SK-N-SH (cell line): ENCODE results near the gene TRIM9. TPM values are rescaled to one million over a fixed set of nuclear protein-coding genes. Genes with fewer than 3 reads are reported as not detected.

ENCODE experiments used
- CTCF ChIA-PET: fragments of 300-600, 350-600 bp; formaldehyde crosslinking; extraction: SDS; loops from one replicate; lab custom pipeline; 2021; lab: Yijun Ruan, JAX
- POLR2A ChIA-PET: fragments of 350-600 bp; sonication (Branson Sonifier 250); formaldehyde crosslinking; extraction: SDS; loops from one replicate; lab custom pipeline; 2020; ENCODE audit warnings: antibody characterized with exemption, inconsistent platforms; lab: Yijun Ruan, JAX
- DNase-seq: peaks from one replicate; pipeline ENCODE4 v3.0.0; 2012
- H2AFZ ChIP-seq: fragments of 200-600 bp; sonication (generic); 2 replicates; pipeline ENCODE4 v1.8.1; 2016; ENCODE audit warnings: antibody characterized with exemption, mild to moderate bottlenecking, low read depth
- H3F3A ChIP-seq: fragments of 200-600 bp; sonication (generic); replicated peaks from 2 replicates; pipeline ENCODE3; 2016; ENCODE audit warnings: antibody characterized with exemption, mild to moderate bottlenecking; ENCODE audit not compliant: insufficient read depth
- H3K27ac ChIP-seq, 2 experiments: fragments of 200-500 bp in 1 of 2; fragments of 200-600 bp in 1 of 2; sonication (Bioruptor generic) in 1 of 2; sonication (generic), shearing (Covaris generic) in 1 of 2; 2 replicates each; pipeline versions ENCODE4 v1.5.1 to v1.6.1; 2014 to 2016; ENCODE audit warnings: low read depth in 2 of 2, inconsistent platforms in 1 of 2, low read length in 1 of 2, mild to moderate bottlenecking in 1 of 2, mixed read lengths in 1 of 2
- H3K27me3 ChIP-seq: fragments of 200-600 bp; sonication (generic), shearing (Covaris generic); 2 replicates; pipeline ENCODE4 v1.6.1; 2016; ENCODE audit warnings: mixed run types; ENCODE audit not compliant: insufficient read depth
- H3K36me3 ChIP-seq, 2 experiments: fragments of 200-500 bp in 1 of 2; fragments of 200-600 bp in 1 of 2; sonication (Bioruptor generic) in 1 of 2; sonication (generic) in 1 of 2; replicated peaks in 1 of 2; 2 replicates each; pipeline versions ENCODE3 to v1.5.1; 2014 to 2016; ENCODE audit warnings: low read length in 1 of 2, mild to moderate bottlenecking in 1 of 2; ENCODE audit not compliant: insufficient read depth in 2 of 2, control insufficient read depth in 1 of 2
- H3K4me1 ChIP-seq, 2 experiments: fragments of 200-500 bp in 1 of 2; fragments of 200-600 bp in 1 of 2; sonication (Bioruptor generic) in 1 of 2; sonication (generic), shearing (Covaris generic) in 1 of 2; 2 replicates each; pipeline versions ENCODE4 v1.5.1 to v1.6.1; 2014 to 2016; ENCODE audit warnings: low read depth in 1 of 2, low read length in 1 of 2, mixed run types in 1 of 2; ENCODE audit not compliant: insufficient read depth in 2 of 2, control insufficient read depth in 1 of 2
- H3K4me2 ChIP-seq: fragments of 200-600 bp; sonication (generic), shearing (Covaris generic); 2 replicates; pipeline ENCODE4 v1.6.1; 2017; ENCODE audit warnings: mixed run types
- H3K4me3 ChIP-seq, 2 experiments: fragments of 200-500 bp in 1 of 2; fragments of 200-600 bp in 1 of 2; sonication (Bioruptor generic) in 1 of 2; sonication (generic), shearing (Covaris generic) in 1 of 2; 2 replicates each; pipeline versions ENCODE4 v1.5.1 to v1.8.1; 2014 to 2016; ENCODE audit warnings: low read depth in 2 of 2, inconsistent platforms in 1 of 2, low read length in 1 of 2, mild to moderate bottlenecking in 1 of 2, mixed read lengths in 1 of 2, moderate library complexity in 1 of 2
- H3K79me2 ChIP-seq: fragments of 200-600 bp; sonication (generic); 2 replicates; pipeline ENCODE4 v1.8.1; 2017; ENCODE audit warnings: mild to moderate bottlenecking; ENCODE audit not compliant: insufficient read depth
- H3K9ac ChIP-seq: fragments of 200-600 bp; sonication (generic); 2 replicates; pipeline ENCODE4 v1.6.1; 2017; ENCODE audit warnings: mixed run types
- H3K9me2 ChIP-seq: fragments of 200-600 bp; sonication (generic); 2 replicates; pipeline ENCODE4 v1.6.1; 2017; ENCODE audit warnings: mixed run types
- H3K9me3 ChIP-seq: fragments of 200-600 bp; sonication (generic); 2 replicates; pipeline ENCODE4 v1.6.1; 2017; ENCODE audit warnings: mixed run types, mild to moderate bottlenecking, moderate library complexity
- H4K20me1 ChIP-seq: fragments of 200-600 bp; sonication (generic); 2 replicates; pipeline ENCODE4 v1.6.1; 2017; ENCODE audit warnings: mild to moderate bottlenecking, mixed run types; ENCODE audit not compliant: insufficient read depth
- FOSL2 ChIP-seq: IDR thresholded peaks from 2 replicates; pipeline ENCODE4 v1.4.0; 2012; ENCODE audit warnings: low read depth, mild to moderate bottlenecking, moderate library complexity, borderline replicate concordance
- FOXJ3 ChIP-seq: sonication (generic); formaldehyde crosslinking; IDR thresholded peaks from 2 replicates; pipeline ENCODE4 v1.5.1; 2020; ENCODE audit warnings: mild to moderate bottlenecking, missing genetic modification reagents
- FOXM1 ChIP-seq: IDR thresholded peaks from 2 replicates; pipeline ENCODE4 v1.4.0; 2012; ENCODE audit warnings: low read depth, mild to moderate bottlenecking
- GABPA ChIP-seq: IDR thresholded peaks from 2 replicates; pipeline ENCODE4 v1.4.0; 2012; ENCODE audit warnings: low read depth, mild to moderate bottlenecking
- MAX ChIP-seq: IDR thresholded peaks from 2 replicates; pipeline ENCODE4 v1.4.0; 2012; ENCODE audit warnings: low read depth
- NRF1 ChIP-seq: IDR thresholded peaks from 2 replicates; pipeline ENCODE4 v1.6.1; 2012; ENCODE audit warnings: low read depth, mild to moderate bottlenecking, low read length
- PBX3 ChIP-seq: IDR thresholded peaks from 2 replicates; pipeline ENCODE4; 2012
- SIN3A ChIP-seq: IDR thresholded peaks from 2 replicates; pipeline ENCODE4 v1.6.1; 2012; ENCODE audit warnings: low read depth, mild to moderate bottlenecking, low read length, moderate library complexity, borderline replicate concordance
- USF1 ChIP-seq: IDR thresholded peaks from 2 replicates; pipeline ENCODE4 v1.4.0; 2012; ENCODE audit warnings: low read depth, borderline replicate concordance
- WGBS: methylation state at CpG from one replicate; pipeline ENCODE4 v1.1.6; 2017; ENCODE audit warnings: low lambda C conversion rate; 5-methylcytosine and 5-hydroxymethylcytosine counted together
- polyA plus RNA-seq, 3 experiments: library from polyadenylated mRNA; depleted of rRNA; stranded (reverse); fragments of >200 nt; gene quantifications; 2 replicates each; pipeline ENCODE4 v1.2.3, GENCODE V29; 2012
- TF ChIP-seq, protein P1 (sequence below): fragments of 150-350 bp; IDR thresholded peaks from 2 replicates; pipeline ENCODE4 v1.6.1; 2017; ENCODE audit warnings: antibody characterized with exemption, low read length, low read depth, borderline replicate concordance

The TRIM9 gene
- polyA plus RNA-seq, 1 of the 3 experiments (the other 2 are of a cell fraction) = 3.9 TPM

DNA sequence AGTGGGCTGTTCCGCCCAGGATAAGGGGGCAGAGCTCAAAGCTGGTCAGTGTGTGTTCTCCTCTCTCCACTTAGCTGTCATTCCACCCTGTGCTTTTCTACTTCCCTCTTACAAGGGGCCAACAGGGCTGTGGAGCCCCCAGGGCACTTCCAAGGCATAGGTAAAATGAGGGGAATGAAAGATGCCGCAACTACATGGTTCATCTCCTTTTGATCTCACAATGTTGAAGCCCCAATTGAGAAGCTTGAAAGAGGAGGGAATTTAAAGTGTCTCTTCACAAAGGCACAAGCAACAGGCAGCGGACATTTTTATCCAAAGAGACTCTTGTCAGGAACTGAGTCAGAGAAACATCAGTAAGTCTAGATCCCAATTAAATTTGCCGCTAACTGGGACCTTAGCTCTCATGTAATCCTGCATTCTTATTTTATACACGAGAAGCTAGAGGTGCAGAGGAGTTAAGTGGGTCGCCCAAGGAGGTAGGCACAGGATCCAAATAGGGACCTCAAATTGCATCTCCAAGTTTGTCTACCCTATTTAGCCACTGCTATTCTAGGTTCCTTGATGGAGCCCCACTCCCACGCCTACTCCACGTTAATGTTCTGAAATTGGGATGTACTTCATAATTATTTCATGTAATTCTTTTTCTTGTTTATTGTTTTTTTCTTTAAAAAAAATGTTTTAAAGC, 20.1 kb downstream of the TRIM9 start:
- Histone ChIP-seq H3K9me2 (no peaks in the 10 kb centered on the region), H2AFZ (no peak overlapping the region), H3F3A (no peaks in the 10 kb centered on the region), H3K27ac (no peak overlapping the region), H3K4me1 (peaks cover 0 to 11% of the 10 kb centered on the region in 2 experiments; a peak in 3 of 4 replicates), H3K4me3 (no peak overlapping the region), H3K79me2 (no peaks in the 10 kb centered on the region), H4K20me1 (no peaks in the 10 kb centered on the region), H3K4me2 (no peak overlapping the region), H3K27me3 (no peaks in the 10 kb centered on the region), H3K9me3 (peaks cover 6% of the 10 kb centered on the region; the same call in 1 of the 2 replicates), H3K36me3 (peaks cover 0 to 5% of the 10 kb centered on the region in 2 experiments), H3K9ac (no peak overlapping the region)
- no peak for DNase-seq
- TF ChIP-seq PBX3 (no peak), FOXJ3 (CRISPR knock-in tag) (no peak), USF1 (no peak), FOXM1 (no peak), MAX (no peak), NRF1 (no peak), SIN3A (no peak), FOSL2 (no peak)
- TF ChIP-seq, protein P1, sequence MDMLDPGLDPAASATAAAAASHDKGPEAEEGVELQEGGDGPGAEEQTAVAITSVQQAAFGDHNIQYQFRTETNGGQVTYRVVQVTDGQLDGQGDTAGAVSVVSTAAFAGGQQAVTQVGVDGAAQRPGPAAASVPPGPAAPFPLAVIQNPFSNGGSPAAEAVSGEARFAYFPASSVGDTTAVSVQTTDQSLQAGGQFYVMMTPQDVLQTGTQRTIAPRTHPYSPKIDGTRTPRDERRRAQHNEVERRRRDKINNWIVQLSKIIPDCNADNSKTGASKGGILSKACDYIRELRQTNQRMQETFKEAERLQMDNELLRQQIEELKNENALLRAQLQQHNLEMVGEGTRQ = no peak
- CTCF ChIA-PET = interaction anchor here (0.6 kb wide), 1 partner anchor 567 kb away, joined by 3 read pairs; no protein-coding TSS in a partner anchor
- WGBS = 95% methylated on average over 8 of the region's 8 CpGs
- POLR2A ChIA-PET = no interaction called here

DNA sequence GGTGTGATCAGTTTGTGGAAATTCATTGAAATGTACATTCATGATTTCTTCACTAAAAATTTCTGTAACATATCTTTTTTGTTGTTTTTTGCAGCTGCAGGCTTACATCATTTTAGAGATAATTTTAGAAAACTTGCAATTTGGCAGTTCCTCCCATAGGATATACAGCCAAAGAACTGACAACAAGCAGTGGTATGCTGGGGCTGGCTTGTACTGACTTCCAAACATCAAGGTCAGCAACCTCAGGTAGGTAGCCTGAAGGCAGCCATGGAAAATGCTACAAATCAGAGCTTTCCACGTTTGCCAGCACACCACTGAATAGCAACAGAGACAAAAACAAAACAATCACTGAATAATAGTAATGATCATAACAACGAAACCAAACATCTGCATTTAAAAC, 21.2 kb downstream of the TRIM9 start:
- H3K4me3 ChIP-seq = no peak overlapping the region
- H3K9me2 ChIP-seq = no peaks in the 10 kb centered on the region
- no peak overlapping the region for H2AFZ ChIP-seq
- no peak overlapping the region for H3K27ac ChIP-seq
- peaks cover 0 to 3% of the 10 kb centered on the region in 2 experiments; a peak in 1 of 4 replicates for H3K4me1 ChIP-seq
- H3K9ac ChIP-seq = no peak overlapping the region
- 60% methylated on average over 2 of the region's 2 CpGs for WGBS
- no peak overlapping the region for H3K4me2 ChIP-seq
- H3K36me3 ChIP-seq = peaks cover 0 to 5% of the 10 kb centered on the region in 2 experiments
- H3K79me2 ChIP-seq = no peaks in the 10 kb centered on the region
- H3K27me3 ChIP-seq = no peaks in the 10 kb centered on the region
- DNase-seq = no peak
- no peaks in the 10 kb centered on the region for H4K20me1 ChIP-seq
- H3F3A ChIP-seq = peaks cover 5% of the 10 kb centered on the region
- TF ChIP-seq GABPA (no peak), FOXM1 (no peak), FOXJ3 (CRISPR knock-in tag) (no peak)
- H3K9me3 ChIP-seq = peaks cover 6% of the 10 kb centered on the region; the same call in 1 of the 2 replicates
- CTCF ChIA-PET = interaction anchor here (0.6 to 1.4 kb wide), 4 partner anchors 28 to 114 kb away, joined by 3 read pairs; no protein-coding TSS in a partner anchor
- POLR2A ChIA-PET = no interaction called here
